GM12878 (cell line): ENCODE results near the gene KBTBD3. TPM values are rescaled to one million over a fixed set of nuclear protein-coding genes. Genes with fewer than 3 reads are reported as not detected.

Experiments used
- BRCA1 ChIP-seq: IDR thresholded peaks from 2 replicates; pipeline ENCODE4 v1.6.1; 2011; ENCODE audit warnings: low read depth, low read length, improper control_type of control experiment
- RAD51 ChIP-seq: fragments of 450-650 bp; IDR thresholded peaks from 2 replicates; pipeline ENCODE4 v1.6.1; 2016; ENCODE audit warnings: moderate library complexity, mild to moderate bottlenecking, inconsistent platforms
- polyA plus RNA-seq, 11 experiments: library from polyadenylated mRNA; depleted of rRNA in 4 of 11; unstranded in 6 of 11; stranded (reverse) in 5 of 11; fragments of >200 nt; fragmentation: Nextera tagmentation in 4 of 11; fragmentation: Illumina TruSeq in 1 of 11; extraction: Ambion mirVana in 4 of 11; extraction: Trizol in 1 of 11; gene quantifications; 1 replicate in 1 of 11; 2 replicates in 10 of 11; pipeline versions ENCODE4 v1.2.1 to v1.2.3, GENCODE V29; 2011 to 2016; ENCODE audit warnings: inconsistent platforms in 2 of 11, missing spikeins in 2 of 11, low read depth in 1 of 11
- total RNA-seq, 4 experiments: library from RNA; depleted of rRNA in 3 of 4; stranded (reverse); fragments of >200 nt in 3 of 4; fragmentation: Illumina TruSeq in 1 of 4; extraction: Trizol in 1 of 4; gene quantifications; 2 replicates each; pipeline versions ENCODE4 v1.2.1 to v1.2.3, GENCODE V29; 2013 to 2021
- TF ChIP-seq, protein P1 (sequence below): IDR thresholded peaks from 2 replicates; pipeline ENCODE4 v1.6.1; 2012; ENCODE audit warnings: improper control_type of control experiment, low read depth, low read length; ENCODE audit not compliant: insufficient replicate concordance
- TF ChIP-seq, protein P2 (sequence below): fragments of 450-650 bp; IDR thresholded peaks from 2 replicates; pipeline ENCODE4 v1.6.1; 2016; ENCODE audit warnings: mild to moderate bottlenecking
- TF ChIP-seq, protein P3 (sequence below): fragments of 450-650 bp; formaldehyde crosslinking; IDR thresholded peaks from 2 replicates; pipeline ENCODE4 v1.4.0; 2020; ENCODE audit warnings: mild to moderate bottlenecking, moderate library complexity

Gene KBTBD3
- total and polyA plus RNA-seq, 10 of the 15 experiments (the other 5 are each of a cell fraction or from before 2014, with no cell fraction given) = 1.9 to 18.1 (median 8.4) TPM

DNA sequence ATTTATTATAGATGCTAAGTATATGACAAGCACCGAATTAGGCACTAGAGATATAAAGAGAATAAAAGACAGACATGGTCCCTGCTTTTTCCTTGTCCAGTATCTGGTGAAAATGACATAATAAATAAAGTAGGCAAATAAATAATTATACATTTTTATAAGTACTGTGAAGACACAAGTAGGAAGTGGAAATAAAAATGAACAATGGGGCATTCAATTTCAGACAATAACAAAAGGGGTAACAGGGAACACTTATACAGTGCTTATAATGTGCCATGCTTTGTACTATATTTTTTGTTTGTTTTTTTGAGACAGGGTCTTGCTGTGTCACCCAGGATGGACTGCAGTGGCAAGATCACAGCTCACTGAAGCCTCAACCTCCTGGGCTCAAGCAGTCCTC lies 4.3 kb downstream of the KBTBD3 start (continued):
- TF ChIP-seq BRCA1 (no peak), RAD51 (no peak)
- TF ChIP-seq, protein P1, sequence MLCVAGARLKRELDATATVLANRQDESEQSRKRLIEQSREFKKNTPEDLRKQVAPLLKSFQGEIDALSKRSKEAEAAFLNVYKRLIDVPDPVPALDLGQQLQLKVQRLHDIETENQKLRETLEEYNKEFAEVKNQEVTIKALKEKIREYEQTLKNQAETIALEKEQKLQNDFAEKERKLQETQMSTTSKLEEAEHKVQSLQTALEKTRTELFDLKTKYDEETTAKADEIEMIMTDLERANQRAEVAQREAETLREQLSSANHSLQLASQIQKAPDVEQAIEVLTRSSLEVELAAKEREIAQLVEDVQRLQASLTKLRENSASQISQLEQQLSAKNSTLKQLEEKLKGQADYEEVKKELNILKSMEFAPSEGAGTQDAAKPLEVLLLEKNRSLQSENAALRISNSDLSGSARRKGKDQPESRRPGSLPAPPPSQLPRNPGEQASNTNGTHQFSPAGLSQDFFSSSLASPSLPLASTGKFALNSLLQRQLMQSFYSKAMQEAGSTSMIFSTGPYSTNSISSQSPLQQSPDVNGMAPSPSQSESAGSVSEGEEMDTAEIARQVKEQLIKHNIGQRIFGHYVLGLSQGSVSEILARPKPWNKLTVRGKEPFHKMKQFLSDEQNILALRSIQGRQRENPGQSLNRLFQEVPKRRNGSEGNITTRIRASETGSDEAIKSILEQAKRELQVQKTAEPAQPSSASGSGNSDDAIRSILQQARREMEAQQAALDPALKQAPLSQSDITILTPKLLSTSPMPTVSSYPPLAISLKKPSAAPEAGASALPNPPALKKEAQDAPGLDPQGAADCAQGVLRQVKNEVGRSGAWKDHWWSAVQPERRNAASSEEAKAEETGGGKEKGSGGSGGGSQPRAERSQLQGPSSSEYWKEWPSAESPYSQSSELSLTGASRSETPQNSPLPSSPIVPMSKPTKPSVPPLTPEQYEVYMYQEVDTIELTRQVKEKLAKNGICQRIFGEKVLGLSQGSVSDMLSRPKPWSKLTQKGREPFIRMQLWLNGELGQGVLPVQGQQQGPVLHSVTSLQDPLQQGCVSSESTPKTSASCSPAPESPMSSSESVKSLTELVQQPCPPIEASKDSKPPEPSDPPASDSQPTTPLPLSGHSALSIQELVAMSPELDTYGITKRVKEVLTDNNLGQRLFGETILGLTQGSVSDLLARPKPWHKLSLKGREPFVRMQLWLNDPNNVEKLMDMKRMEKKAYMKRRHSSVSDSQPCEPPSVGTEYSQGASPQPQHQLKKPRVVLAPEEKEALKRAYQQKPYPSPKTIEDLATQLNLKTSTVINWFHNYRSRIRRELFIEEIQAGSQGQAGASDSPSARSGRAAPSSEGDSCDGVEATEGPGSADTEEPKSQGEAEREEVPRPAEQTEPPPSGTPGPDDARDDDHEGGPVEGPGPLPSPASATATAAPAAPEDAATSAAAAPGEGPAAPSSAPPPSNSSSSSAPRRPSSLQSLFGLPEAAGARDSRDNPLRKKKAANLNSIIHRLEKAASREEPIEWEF = no peak
- TF ChIP-seq, protein P2, sequence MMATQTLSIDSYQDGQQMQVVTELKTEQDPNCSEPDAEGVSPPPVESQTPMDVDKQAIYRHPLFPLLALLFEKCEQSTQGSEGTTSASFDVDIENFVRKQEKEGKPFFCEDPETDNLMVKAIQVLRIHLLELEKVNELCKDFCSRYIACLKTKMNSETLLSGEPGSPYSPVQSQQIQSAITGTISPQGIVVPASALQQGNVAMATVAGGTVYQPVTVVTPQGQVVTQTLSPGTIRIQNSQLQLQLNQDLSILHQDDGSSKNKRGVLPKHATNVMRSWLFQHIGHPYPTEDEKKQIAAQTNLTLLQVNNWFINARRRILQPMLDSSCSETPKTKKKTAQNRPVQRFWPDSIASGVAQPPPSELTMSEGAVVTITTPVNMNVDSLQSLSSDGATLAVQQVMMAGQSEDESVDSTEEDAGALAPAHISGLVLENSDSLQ = no peak
- TF ChIP-seq, protein P3, sequence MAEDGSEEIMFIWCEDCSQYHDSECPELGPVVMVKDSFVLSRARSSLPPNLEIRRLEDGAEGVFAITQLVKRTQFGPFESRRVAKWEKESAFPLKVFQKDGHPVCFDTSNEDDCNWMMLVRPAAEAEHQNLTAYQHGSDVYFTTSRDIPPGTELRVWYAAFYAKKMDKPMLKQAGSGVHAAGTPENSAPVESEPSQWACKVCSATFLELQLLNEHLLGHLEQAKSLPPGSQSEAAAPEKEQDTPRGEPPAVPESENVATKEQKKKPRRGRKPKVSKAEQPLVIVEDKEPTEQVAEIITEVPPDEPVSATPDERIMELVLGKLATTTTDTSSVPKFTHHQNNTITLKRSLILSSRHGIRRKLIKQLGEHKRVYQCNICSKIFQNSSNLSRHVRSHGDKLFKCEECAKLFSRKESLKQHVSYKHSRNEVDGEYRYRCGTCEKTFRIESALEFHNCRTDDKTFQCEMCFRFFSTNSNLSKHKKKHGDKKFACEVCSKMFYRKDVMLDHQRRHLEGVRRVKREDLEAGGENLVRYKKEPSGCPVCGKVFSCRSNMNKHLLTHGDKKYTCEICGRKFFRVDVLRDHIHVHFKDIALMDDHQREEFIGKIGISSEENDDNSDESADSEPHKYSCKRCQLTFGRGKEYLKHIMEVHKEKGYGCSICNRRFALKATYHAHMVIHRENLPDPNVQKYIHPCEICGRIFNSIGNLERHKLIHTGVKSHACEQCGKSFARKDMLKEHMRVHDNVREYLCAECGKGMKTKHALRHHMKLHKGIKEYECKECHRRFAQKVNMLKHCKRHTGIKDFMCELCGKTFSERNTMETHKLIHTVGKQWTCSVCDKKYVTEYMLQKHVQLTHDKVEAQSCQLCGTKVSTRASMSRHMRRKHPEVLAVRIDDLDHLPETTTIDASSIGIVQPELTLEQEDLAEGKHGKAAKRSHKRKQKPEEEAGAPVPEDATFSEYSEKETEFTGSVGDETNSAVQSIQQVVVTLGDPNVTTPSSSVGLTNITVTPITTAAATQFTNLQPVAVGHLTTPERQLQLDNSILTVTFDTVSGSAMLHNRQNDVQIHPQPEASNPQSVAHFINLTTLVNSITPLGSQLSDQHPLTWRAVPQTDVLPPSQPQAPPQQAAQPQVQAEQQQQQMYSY (CRISPR knock-in tag) = no peak
